ENCODE results near the gene CLDN18. TPM values are rescaled to one million over a fixed set of nuclear protein-coding genes. Genes with fewer than 3 reads are reported as not detected.

CLDN18 gene
- total RNA-seq = not detected in 2 replicates

GRCh38 chr3:138009476-138010272 lies at the start of gene CLDN18:
TSS of gene CLDN18 (plus strand) at chr3:138010165. CDS start at chr3:138010226, 61 bp downstream.
- no peaks in the 10 kb centered on the region for H3K4me1 Mint-ChIP-seq (ENCODE audit: low read depth)
- H3K36me3 Mint-ChIP-seq (ENCODE audit: low read depth) = no peaks in the 10 kb centered on the region
- no peak within 1 kb of the TSS for H3K27ac Mint-ChIP-seq
- no peaks in the 10 kb centered on the region for H3K9me3 Mint-ChIP-seq
- intact Hi-C loops (cut with micrococcal nuclease) = no loop called here
- DNase-seq (ENCODE audit: low spot score) = no peak
- H3K4me3 Mint-ChIP-seq (ENCODE audit: low read depth) = no peak within 1 kb of the TSS
- peaks cover 4% of the 10 kb centered on the region for H3K27me3 Mint-ChIP-seq (ENCODE audit: low read depth)

- Mint-ChIP-seq H3K27me3 (ENCODE audit: low read depth) (peaks cover 3% of the 10 kb centered on the region), H3K36me3 (ENCODE audit: low read depth) (no peaks in the 10 kb centered on the region), H3K9me3 (no peaks in the 10 kb centered on the region), H3K27ac (no peak overlapping the region), H3K4me3 (ENCODE audit: low read depth) (no peak overlapping the region), H3K4me1 (ENCODE audit: low read depth) (no peaks in the 10 kb centered on the region)
- intact Hi-C loops (cut with micrococcal nuclease) = no loop called here
- no peak for DNase-seq (ENCODE audit: low spot score)
Observed at GRCh38 chr3:137962251-137962650, 47.7 kb upstream of the CLDN18 start.

DNA sequence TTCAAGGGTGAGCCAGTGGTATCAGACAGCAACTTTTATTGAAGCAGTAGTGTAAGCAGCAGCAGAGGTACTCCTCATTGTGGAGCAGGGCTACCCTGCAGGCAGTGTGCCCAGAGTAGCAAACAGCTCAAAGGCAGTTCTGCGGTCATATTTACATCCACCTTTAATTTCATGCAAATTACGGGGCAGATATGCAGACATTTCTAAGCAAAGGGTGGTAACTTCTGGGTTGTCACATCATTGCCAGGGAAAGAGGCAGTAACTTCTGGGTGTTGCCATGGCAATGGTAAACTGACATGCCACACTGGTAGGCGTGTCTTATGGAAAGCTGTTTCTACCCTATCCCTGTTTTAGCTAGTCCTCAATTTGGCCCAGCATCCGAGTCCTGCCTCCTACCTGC lies 46.5 kb upstream of the CLDN18 start:
- no peak overlapping the region for H3K4me3 Mint-ChIP-seq (ENCODE audit: low read depth)
- no peaks in the 10 kb centered on the region for H3K36me3 Mint-ChIP-seq (ENCODE audit: low read depth)
- no peaks in the 10 kb centered on the region for H3K4me1 Mint-ChIP-seq (ENCODE audit: low read depth)
- intact Hi-C loops (cut with micrococcal nuclease) = no loop called here
- H3K27me3 Mint-ChIP-seq (ENCODE audit: low read depth) = peaks cover 3% of the 10 kb centered on the region
- H3K27ac Mint-ChIP-seq = no peak overlapping the region
- DNase-seq (ENCODE audit: low spot score) = no peak
- no peaks in the 10 kb centered on the region for H3K9me3 Mint-ChIP-seq

DNA sequence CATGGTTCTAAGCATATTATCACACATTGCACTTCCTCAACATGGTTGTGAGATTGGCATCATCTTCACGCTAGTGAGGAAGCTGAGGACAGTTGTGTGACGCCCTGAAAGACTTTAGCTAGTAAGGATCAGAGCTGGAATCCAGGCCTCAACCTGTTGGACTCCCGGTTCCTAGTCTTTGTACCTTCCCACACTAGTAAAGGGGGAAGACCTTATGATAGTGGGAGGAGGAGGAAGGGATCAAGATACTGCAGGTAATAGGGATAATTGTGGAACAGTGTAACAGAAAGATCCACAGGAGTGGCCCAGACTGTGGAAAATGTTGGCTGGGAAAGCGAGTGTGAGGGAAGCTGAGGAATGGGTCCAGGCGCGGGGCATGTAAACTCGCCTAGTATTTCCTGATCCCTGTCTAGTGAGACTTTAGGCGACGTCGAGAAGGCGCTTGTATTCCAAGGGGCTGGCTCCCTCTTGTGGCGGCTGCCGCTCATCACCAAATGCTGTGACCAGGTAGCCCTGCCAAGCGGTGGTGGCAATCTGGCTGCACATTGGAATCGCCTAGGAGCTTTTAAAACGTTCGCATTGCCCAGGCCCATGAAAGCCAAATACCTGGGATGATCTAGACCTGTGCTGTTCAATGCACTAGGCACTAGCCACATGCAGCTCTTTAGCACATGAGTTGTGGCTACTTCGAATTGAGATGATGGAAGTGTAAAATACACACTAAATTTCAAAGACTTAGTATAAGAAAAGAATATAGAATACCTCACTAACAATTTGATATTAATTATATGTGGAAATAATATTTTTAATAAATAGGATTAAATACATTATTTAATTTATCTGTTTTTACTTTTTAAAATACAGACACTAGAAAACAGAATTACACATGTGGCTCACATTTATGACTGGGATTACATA lies 38.8 kb upstream of the CLDN18 start:
- Mint-ChIP-seq H3K27me3 (ENCODE audit: low read depth) (peaks cover 2% of the 10 kb centered on the region), H3K27ac (no peak overlapping the region), H3K9me3 (no peaks in the 10 kb centered on the region), H3K36me3 (ENCODE audit: low read depth) (no peaks in the 10 kb centered on the region), H3K4me1 (ENCODE audit: low read depth) (no peaks in the 10 kb centered on the region), H3K4me3 (ENCODE audit: low read depth) (no peak overlapping the region)
- peak; percentile 29 for DNase-seq (ENCODE audit: low spot score)
- intact Hi-C loops (cut with micrococcal nuclease) = loop anchor here (10.0 kb wide), 1 partner anchor 1896 kb away; no protein-coding TSS in a partner anchor

- intact Hi-C loops (cut with micrococcal nuclease) = loop anchor here (10.0 kb wide), 1 partner anchor 1898 kb away; no protein-coding TSS in a partner anchor
- DNase-seq (ENCODE audit: low spot score) = no peak
Observed at GRCh38 chr3:137972396-137972795, 37.6 kb upstream of the CLDN18 start.

GRCh38 chr3:137978328-137978727 lies 31.6 kb upstream of the CLDN18 start:
- Mint-ChIP-seq H3K27me3 (ENCODE audit: low read depth) (peaks cover 2% of the 10 kb centered on the region), H3K4me3 (ENCODE audit: low read depth) (no peak overlapping the region), H3K36me3 (ENCODE audit: low read depth) (no peaks in the 10 kb centered on the region), H3K4me1 (ENCODE audit: low read depth) (no peaks in the 10 kb centered on the region), H3K9me3 (no peaks in the 10 kb centered on the region), H3K27ac (no peak overlapping the region)
- intact Hi-C loops (cut with micrococcal nuclease) = loop anchor here (10.0 kb wide), 1 partner anchor 1904 kb away; no protein-coding TSS in a partner anchor
- DNase-seq (ENCODE audit: low spot score) = no peak

More at GRCh38 chr3:137972396-137972795, 37.6 kb upstream of the CLDN18 start:
- no peaks in the 10 kb centered on the region for H3K36me3 Mint-ChIP-seq (ENCODE audit: low read depth)
- H3K4me3 Mint-ChIP-seq (ENCODE audit: low read depth) = no peak overlapping the region
- peaks cover 2% of the 10 kb centered on the region for H3K27me3 Mint-ChIP-seq (ENCODE audit: low read depth)
- no peak overlapping the region for H3K27ac Mint-ChIP-seq
- H3K9me3 Mint-ChIP-seq = no peaks in the 10 kb centered on the region
- no peaks in the 10 kb centered on the region for H3K4me1 Mint-ChIP-seq (ENCODE audit: low read depth)

GRCh38 chr3:137987723-137988122 lies 22.2 kb upstream of the CLDN18 start:
- H3K36me3 Mint-ChIP-seq (ENCODE audit: low read depth) = no peaks in the 10 kb centered on the region
- no peaks in the 10 kb centered on the region for H3K9me3 Mint-ChIP-seq
- intact Hi-C loops (cut with micrococcal nuclease) = no loop called here

GRCh38 chr3:137988152-137988551 lies 21.8 kb upstream of the CLDN18 start:
- DNase-seq (ENCODE audit: low spot score) = no peak
- H3K4me1 Mint-ChIP-seq (ENCODE audit: low read depth) = peaks cover 2% of the 10 kb centered on the region
- no peak overlapping the region for H3K27ac Mint-ChIP-seq
- H3K4me3 Mint-ChIP-seq (ENCODE audit: low read depth) = no peak overlapping the region
- no peaks in the 10 kb centered on the region for H3K27me3 Mint-ChIP-seq (ENCODE audit: low read depth)
- no peaks in the 10 kb centered on the region for H3K9me3 Mint-ChIP-seq
- intact Hi-C loops (cut with micrococcal nuclease) = no loop called here
- no peaks in the 10 kb centered on the region for H3K36me3 Mint-ChIP-seq (ENCODE audit: low read depth)

More at GRCh38 chr3:137987723-137988122, 22.2 kb upstream of the CLDN18 start:
- Mint-ChIP-seq H3K27me3 (ENCODE audit: low read depth) (peaks cover under 1% of the 10 kb centered on the region), H3K4me3 (ENCODE audit: low read depth) (no peak overlapping the region), H3K27ac (no peak overlapping the region), H3K4me1 (ENCODE audit: low read depth) (peaks cover 2% of the 10 kb centered on the region)
- no peak for DNase-seq (ENCODE audit: low spot score)

GRCh38 chr3:137988982-137989381 lies 21.0 kb upstream of the CLDN18 start:
- H3K9me3 Mint-ChIP-seq = peaks cover 3% of the 10 kb centered on the region
- intact Hi-C loops (cut with micrococcal nuclease) = no loop called here
- no peak overlapping the region for H3K4me3 Mint-ChIP-seq (ENCODE audit: low read depth)
- H3K36me3 Mint-ChIP-seq (ENCODE audit: low read depth) = no peaks in the 10 kb centered on the region
- H3K27ac Mint-ChIP-seq = no peak overlapping the region
- no peak for DNase-seq (ENCODE audit: low spot score)
- no peaks in the 10 kb centered on the region for H3K27me3 Mint-ChIP-seq (ENCODE audit: low read depth)
- H3K4me1 Mint-ChIP-seq (ENCODE audit: low read depth) = peaks cover 2% of the 10 kb centered on the region

DNA sequence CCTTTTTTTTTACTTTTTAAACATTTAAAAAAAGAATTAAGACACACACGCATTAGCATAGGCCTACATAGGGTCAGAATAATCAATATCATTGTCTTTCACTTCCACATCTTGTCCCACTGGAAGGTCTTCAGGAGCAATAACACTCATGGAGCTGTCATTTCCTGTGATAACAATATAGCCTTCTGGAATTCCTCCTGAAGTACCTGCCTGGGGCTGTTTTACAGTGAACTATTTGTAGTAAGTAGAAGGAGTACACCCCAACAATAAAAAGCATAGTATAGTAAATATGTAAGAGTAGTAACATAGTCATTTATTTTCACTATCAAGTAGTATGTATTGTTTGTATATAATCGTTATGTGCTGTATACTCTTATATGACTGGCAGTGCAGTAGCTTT lies 19.5 kb upstream of the CLDN18 start:
- no peak overlapping the region for H3K4me3 Mint-ChIP-seq (ENCODE audit: low read depth)
- no peaks in the 10 kb centered on the region for H3K36me3 Mint-ChIP-seq (ENCODE audit: low read depth)

GRCh38 chr3:137992592-137992991 lies 17.4 kb upstream of the CLDN18 start:
- Mint-ChIP-seq H3K27me3 (ENCODE audit: low read depth) (no peaks in the 10 kb centered on the region), H3K4me3 (ENCODE audit: low read depth) (no peak overlapping the region), H3K4me1 (ENCODE audit: low read depth) (peaks cover 2% of the 10 kb centered on the region), H3K27ac (no peak overlapping the region), H3K9me3 (peaks cover 16% of the 10 kb centered on the region), H3K36me3 (ENCODE audit: low read depth) (no peaks in the 10 kb centered on the region)
- no peak for DNase-seq (ENCODE audit: low spot score)
- intact Hi-C loops (cut with micrococcal nuclease) = no loop called here

More for the DNA sequence above, 19.5 kb upstream of the CLDN18 start:
- Mint-ChIP-seq H3K4me1 (ENCODE audit: low read depth) (peaks cover 2% of the 10 kb centered on the region), H3K9me3 (peaks cover 16% of the 10 kb centered on the region), H3K27ac (no peak overlapping the region), H3K27me3 (ENCODE audit: low read depth) (no peaks in the 10 kb centered on the region)
- DNase-seq (ENCODE audit: low spot score) = no peak
- intact Hi-C loops (cut with micrococcal nuclease) = no loop called here

- Mint-ChIP-seq H3K27ac (no peak overlapping the region), H3K4me1 (ENCODE audit: low read depth) (no peaks in the 10 kb centered on the region), H3K27me3 (ENCODE audit: low read depth) (no peaks in the 10 kb centered on the region), H3K9me3 (peaks cover 16% of the 10 kb centered on the region), H3K36me3 (ENCODE audit: low read depth) (no peaks in the 10 kb centered on the region), H3K4me3 (ENCODE audit: low read depth) (no peak overlapping the region)
- no peak for DNase-seq (ENCODE audit: low spot score)
- intact Hi-C loops (cut with micrococcal nuclease) = no loop called here
Observed at GRCh38 chr3:137998121-137999042, 11.6 kb upstream of the CLDN18 start.

Data from activated T-helper 2 cell treated with anti-CD3 and anti-CD28 coated beads, Interferon-gamma antibody, Interleukin-2, Interleukin-4, amounts not matched to agents 10 μg/mL and 5 μg/mL and 100 μg/mL, durations not matched to agents 14 hours and 24 hours and 36 hours (primary cell).